Fibroblast of the conjunctiva (primary cell): ENCODE data around the gene LYRM1.
"Not testable (repeated sequence)": the region's sequence is repeated elsewhere in the genome, so short reads cannot be mapped to it uniquely, and the experiment has no call there.

Experiments used
- DNase-seq: peaks from one replicate; pipeline ENCODE4 v3.0.0-alpha.2; 2010; ENCODE audit warnings: low read depth

Gene LYRM1

DNA sequence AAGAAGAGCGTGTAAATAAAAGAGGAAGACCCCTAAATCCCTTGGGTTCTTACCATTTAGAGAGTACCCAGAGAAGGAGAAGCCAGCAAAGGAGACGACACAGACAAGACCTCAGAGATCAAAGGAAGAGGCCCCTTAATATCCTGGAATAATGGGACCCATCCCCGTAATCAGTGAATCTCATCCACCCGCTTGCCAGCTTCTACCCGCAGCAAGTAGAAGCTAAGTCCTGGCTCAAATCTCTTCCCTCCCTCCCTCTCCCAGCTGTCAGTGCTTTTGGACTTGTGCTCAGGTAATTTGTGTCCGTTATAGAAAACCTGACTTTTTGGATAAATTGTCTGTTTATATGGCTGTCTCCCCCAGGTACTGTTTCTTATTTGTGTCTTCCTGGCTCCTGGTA lies 1.9 kb downstream of the LYRM1 start:
- no peak for DNase-seq

DNA sequence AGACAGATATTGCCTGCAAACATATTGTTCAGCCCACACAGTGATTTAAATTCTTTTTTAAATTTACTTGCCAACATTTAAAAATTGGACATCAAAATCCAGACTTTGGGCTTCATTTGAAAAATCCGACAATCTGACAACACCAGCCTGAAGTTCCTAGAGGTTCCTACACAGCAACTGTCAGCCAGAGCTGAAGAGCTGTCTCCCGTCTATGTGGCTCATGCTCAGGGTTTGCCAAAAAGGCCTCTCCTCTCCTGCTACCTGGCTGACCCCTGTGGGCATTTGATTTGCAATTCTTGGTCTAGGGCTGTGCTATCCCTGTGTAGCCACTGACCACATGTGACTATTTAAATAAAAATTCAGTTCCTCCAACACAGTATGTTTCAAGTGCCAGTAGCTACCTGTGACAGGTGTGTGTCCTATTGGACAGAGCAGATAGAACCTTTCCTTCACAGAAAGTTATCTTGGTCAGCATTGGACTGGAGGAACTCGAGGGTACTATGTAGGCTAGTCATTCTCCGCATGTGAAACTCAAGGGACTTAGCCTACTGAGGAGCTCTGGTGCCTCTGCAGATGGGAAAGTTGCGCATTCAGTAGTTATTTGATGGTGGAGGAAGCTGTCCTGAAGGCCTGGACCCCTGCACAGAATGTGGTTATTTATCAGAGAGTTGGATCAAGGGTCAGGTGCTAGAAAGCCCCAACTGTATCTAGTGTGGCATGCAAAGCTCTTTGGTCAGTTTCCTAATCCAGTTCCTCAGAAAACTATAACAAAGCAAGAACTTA lies 2.7 kb downstream of the LYRM1 start:
- no peak for DNase-seq

DNA sequence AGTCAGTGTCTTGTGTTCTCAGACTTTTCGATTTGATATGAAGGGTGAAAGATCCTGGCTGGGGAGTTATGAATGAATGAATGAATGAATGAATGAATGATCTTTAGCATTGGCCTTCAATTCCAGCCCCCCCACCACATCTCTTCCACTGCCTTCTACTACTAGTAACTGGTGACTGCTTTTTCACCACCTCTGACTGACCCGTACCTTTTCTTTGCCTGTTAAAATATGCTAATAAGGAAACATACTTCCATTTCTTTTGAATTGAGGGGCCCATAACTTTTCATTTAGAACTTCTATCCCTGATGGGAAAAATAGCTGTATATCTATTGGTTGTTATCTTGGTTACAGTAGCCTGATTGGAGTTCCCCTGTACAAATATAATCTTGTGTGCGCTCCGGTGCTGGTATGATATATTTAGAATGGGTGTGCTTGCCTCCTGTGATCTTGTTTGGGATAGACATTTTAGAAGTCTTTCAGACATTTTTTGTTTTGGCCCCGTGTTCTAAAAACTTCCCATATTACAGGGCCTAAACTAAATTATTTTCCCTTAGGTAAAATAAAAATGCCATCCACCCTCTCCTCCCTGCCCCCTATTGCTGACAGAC lies 3.4 kb downstream of the LYRM1 start:
- no peak for DNase-seq

DNA sequence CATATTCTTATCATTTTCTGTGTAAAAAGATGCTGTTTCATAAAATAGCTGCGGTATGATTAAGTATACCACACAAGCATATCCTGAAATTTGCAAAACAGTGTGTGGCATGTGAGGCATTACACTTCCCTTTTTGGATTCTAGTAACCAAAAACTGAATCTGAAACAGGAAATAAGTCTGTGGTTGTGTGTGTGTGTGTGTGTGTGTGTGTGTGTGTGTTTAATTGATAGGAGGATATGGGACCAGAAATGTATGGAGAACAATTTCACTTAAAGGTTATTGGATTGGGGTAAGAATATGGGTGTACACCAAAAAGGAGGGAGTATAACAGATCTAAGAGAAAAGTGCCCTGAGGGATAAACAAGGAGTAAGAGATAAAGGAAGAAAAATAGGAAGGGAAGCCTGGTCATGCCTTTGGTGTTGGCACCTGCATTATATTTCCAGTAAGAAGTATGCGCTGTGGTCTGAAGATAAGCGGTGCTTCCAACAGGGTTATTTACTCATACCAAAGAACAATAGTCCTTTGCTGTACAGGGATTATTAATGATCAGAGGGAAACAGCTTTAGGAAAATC lies 4.0 kb downstream of the LYRM1 start:
- no peak for DNase-seq

DNA sequence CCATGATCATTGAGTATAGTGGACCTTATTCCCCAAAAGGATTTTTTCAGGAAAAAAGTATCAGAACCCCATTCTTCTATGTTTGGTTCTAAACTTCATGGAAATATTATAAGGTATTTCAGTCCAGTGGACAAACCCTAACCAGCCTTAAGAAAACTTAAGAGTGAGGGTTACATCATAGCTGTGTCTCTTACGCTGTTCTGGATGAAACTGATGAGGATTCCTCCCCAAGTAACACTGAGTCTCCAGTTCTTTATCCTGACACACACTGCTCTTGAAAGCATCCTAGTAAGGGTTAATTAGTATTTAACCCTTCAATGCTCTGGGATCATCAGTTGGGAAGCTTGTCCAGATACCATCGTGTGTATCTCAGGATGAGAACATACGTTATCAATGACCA lies 5.0 kb downstream of the LYRM1 start:
- DNase-seq = no peak

DNA sequence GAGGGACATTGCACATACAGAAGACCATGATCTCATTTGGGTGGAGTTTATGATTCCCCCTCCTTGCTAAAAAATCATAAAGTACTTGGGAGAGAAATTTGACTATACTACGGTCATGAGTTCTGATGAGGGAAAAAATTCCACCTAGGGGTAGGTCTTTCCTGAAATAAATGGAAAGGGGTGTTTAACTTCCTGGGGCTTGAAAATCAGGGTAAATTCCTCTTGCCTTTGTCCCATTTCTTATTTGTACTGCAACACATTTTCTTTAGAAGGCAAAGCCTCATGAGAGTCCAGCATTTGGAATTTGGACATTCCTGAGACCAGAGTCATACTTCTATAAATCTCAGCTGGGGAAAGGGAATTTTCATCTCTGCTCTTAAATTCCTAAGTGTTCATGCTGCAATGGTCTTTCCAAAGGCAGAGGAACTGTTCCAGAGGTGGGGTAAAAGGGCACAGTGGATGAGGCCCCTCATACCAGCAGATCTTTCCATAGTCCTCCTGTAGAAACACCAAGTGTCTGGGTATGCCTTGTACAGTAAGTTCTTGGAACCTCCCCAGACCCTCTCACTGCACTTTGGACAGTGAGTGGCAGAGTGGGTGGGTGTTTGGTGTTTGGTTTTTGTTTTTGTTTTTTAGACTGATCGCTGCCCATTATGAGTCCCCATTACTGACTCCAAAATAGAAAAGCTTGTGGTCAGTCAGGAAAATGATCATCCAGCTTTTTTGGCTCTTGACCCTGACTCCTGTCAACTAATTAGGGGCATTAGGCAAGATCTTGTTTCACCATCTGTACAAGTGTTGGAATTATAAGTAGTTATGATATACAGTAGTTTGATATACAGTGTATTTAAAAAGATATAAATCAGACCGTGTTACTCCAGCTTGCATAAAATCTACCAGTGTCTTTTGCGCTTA lies 6.0 kb downstream of the LYRM1 start:
- DNase-seq = peak; percentile 84

DNA sequence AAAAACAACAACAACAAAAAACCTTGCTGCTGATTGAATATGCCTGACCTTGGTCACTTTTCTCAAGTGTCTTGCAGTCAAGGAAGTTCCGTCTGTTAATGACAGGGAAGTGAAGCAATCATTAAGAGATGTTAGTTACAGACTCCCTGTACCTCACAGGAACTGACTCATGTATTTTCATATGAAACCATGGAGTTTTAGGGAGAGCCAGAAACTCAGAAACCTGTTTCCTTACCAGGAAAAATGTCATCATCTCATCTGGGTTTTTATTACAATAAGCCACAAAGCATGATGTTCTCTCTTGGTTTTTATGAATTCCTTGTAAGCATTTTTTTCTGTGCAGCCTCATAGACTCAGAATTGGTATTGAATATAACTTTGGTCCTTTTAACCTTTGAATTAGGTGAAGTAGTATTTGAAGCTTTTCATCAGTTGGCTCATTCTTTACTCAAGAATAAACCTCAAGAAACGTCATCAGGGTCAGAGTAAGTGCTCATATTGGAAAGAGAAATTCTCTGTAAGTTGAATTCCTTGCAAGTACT lies 10.3 kb downstream of the LYRM1 start:
- peak; percentile 74 for DNase-seq

DNA sequence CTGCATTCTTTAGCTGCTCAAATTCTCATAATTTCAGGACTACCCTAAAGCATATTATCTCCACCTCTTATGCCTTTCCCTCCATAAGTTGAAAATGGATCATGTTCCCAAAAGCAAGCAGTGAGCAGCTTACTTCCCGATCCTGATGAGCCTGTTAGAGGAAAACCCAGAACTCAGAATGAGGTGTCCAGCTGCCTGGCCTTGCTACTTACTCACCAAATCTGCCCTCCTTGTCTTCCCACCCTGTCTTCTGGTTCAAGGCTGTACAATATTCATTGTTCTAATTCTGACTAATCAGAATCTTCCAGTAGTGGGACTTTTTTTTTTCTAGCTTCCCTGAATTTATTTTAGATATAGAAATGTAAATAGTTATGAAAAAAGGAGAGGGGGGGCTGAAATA lies 10.8 kb downstream of the LYRM1 start:
- DNase-seq = no peak

DNA sequence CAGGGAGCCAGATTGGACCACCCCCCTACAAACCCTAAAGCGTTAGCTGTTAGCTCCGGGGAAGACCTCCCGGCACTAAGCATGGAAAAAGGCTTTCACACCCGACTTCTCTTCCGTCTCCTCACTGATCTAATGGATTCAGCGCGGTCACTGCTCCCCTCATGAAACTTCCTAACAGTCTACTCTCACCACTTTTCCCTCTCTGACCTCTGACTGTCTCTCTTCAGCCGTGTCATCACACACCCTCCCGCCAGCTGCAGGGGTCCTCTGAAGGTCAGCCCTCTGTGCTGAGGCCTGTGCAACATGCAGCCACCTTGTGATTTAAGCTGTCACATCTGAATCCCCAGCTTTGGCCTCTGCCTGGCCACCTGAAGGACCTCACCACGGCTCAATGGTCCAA lies 15.7 kb downstream of the LYRM1 start:
- no peak for DNase-seq

DNA sequence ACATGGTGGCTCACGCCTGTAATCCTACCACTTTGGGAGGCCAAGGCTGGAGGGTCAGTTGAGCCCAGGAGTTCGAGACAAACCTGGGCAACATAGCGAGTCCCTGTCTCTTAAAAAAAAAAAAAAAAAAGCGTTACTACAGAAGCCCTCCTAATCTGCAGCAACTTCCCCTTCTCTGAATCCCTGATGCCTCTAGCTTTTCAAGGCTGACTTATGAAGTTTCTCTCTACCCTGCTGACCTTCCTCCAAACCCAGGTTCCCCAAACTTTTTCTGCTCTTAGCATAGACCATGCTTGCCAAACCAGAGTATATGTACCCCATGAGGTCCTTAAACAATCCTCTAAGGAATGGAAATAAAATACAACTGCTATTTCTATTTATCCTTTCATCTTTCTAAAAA lies 16.4 kb downstream of the LYRM1 start:
- no peak for DNase-seq

DNA sequence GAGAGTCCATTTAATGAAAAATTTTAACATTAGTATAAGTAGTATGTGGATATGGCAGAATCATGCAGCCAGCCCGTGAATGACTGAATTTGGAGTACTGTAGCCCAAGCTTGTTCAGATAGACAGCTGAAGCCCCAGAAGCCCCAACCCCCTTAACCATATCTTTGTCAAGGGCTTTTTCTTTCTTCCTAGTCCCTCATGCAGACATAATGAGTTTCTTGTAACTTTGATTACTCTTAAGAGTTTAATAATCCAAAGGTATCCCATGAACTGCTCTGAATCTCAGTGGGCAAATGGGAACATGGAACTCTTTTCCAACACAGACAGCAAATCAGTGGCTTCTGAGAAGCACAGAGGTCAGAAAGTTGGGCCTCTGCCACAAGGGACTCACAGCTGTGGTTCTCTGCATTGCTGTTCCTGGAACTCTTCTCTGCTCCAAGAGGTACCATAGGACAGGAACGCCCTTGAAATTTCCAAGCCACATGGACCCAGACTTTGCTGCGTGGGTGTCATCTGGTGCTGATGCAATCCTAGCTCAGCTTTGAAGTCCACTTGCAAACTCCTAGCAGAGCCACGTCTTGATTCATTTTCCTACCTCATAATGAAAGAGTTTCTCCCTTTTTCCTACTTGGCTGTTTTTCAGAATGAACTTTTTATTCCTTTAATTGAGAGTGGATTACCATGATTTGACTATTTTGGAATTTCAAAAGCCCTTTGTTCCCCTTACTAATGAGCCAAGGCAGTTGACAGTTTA lies 18.1 kb downstream of the LYRM1 start:
- peak; percentile 78 for DNase-seq

DNA sequence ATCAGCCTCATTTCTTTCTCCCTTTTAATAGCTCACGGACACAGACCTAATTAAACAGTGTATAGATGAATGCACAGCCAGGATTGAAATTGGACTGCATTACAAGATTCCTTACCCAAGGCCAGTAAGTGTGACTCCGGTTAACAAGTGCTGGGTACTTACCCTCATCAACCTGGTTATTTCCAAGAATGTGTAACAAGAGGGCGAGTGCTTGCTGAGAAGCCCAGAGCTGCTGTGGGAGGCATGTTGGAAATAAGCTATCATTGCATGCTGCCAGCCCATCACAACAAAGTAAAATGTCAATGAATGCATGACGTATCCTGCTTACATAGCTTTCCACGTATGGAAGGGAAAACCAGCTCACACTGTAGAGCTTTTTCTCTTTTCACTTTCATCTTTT lies 19.5 kb downstream of the LYRM1 start:
- no peak for DNase-seq

DNA sequence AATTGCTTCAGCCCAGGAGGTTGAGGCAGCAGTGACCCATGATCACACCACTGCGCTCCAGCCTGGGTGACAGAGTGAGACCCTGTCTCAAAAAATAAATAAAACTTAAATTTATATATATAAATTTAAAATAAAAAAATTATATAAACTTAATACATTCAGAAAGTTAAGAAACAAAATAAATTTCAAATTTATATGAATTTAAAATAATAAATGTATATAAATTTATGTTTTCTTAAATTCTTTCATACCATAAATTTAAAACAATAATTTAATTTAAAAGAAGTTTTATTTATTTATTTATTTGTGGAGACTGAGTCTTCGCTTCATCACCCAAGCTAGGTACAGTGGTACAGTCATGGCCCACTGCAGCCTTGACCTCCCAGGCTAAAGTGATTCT lies 20.2 kb downstream of the LYRM1 start:
- DNase-seq = no peak

DNA sequence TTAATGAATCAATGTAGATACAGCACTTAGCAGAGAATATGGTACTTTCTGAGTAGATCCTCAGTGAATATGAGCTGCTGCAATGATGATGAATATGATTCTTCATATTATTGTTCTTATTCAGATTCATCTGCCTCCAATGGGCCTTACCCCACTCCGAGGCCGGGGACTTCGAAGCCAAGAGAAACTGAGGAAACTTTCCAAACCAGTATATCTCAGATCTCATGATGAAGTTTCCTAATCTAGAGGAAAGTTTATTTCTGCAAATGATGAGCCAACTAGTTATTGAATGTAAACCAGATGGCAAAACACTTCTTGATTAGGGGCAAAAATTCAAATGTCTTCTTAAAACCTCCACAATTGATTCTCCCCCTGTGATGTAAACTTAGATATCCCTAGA lies 23.3 kb downstream of the LYRM1 start:
- no peak for DNase-seq

DNA sequence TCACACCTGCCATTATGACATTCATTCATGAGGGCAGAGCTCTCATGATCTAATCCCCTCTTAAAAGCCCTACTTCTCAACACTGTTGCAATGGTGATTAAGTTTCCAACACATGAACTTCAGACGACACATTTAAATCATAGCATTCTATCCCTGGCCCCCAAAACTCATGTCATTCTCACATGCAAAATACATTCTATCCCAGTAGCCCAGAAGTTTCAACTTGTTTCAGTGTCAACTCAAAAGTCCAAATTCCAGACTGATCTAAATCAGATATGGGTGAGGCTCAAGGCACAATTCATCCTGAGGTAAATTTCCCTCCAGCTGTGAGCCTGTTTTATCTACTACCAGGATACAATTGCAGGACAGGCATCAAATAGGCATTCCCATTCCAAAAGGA lies 25.2 kb downstream of the LYRM1 start:
- DNase-seq = no peak

DNA sequence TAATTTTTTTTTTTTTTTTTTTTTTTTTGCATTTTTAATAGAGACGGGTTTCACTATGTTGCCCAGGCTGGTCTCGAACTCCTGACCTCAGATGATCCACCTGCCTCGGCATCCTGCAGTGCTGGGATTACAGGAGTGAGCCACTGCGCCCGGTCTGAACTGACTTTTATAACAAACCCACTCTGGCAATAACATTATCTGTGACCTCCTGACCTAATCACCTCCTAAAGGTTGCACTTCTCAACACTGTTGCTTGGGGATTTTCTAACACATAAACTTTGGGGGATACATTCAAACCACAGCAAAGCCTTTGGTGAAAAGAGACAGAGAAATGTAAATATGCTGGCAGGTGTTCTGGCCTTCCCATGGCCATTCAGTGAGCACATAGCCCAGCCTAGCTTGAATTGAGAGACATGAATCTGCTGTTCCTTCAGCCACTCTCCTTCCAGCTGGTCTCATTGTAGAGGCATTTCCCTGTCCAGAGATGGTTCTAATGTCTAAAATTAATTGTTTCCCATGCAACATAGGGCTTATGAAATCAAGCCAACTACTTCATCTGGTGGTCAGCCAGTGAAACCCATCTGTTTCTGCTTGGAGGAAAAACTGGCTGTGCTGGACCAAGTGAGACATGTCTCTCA lies 28.3 kb downstream of the LYRM1 start:
- no peak for DNase-seq

DNA sequence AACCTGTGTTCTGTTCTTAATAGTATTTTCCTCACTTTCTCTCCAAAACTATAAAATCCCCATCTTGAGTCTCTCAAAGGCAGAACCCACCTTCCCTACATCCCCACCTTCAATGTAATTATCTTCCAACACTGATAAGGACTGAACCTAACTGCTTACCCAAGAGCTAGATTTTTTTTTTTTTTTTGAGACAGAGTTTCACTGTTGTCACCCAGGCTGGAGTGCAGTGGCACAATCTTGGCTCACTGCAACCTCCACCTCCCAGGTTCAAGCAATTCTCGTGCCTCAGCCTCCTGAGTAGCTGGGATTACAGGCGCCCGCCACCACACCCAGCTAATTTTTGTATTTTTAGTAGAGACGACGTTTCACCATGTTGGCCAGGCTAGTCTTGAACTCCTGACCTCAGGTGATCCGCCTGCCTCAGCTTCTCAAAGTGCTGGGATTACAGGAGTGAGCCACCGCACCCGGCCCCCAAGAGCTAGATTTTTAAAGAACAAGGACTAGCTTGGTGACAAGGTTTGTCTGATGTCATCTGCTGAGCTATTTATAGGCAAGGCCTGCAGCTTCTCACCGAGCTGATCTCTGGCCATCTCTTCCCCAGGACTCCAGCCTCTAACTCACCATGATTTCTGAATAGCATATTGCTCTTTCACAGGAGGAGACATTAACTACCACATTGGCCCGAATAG lies 29.2 kb downstream of the LYRM1 start:
- DNase-seq = not testable (repeated sequence)

DNA sequence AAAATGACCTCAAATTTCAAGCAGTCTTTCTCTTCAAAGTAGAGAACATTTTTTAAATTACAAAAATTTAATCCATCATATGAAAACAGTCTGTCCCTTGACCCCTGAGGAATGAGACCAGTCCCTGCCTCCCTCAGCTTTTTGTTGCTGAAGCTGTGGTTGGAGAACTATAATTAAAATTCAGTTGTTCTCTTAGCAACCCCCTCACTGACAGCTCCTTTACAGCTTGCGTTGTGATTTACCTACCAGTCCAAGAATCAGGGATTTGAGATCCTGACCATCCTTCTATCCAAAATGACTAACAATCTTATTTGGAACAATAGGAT lies 29.8 kb downstream of the LYRM1 start:
- DNase-seq = no peak

DNA sequence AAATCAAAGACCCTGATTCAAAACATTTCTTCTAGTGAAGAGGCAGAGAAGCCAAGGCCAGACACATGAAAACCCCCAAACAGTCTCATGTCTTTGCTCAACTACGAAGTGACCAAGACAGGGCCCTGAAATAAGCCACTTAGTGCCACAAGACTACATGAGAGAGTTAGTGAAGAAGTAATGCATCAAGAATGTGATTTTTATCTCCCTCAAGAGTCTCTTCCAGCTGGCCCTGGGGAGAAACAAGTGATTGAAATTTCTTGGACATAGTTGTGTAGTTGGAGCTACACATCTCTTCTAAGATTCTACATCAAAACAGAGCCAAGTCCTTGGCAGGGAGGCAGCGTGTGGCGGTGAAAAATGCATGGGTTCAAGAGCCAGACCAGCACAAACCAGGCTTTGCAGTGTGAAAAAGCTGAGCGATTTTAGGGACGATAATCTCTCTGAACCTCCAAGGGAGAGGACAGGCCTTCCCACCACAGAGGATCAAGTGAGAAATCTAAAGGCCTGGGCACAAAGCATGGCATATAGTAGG lies 30.6 kb downstream of the LYRM1 start:
- DNase-seq = no peak

DNA sequence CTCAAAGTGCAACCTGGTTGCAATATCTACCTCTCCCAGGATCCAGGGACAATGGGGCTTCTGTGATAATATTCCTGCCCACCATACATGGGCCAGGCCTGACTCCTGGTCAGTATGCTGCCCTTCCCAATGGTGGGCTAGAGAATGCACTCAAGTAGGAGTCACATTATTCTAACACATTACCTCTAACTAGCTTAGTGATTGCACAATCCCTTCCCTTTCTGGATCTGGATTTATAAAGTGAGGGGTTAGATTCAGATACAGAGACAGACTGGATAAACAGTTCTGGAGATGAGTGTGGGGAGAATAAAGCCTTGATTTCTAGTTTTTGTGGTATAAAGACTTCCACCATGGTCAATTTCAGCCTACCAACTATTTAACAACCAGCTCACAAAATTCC lies 33.0 kb downstream of the LYRM1 start:
- DNase-seq = no peak
